ENCODE results near the gene DEFB127. TPM values are rescaled to one million over a fixed set of nuclear protein-coding genes. Genes with fewer than 3 reads are reported as not detected.
"Not testable (repeated sequence)": the region's sequence is repeated elsewhere in the genome, so short reads cannot be mapped to it uniquely, and the experiment has no call there.

The DEFB127 gene, protein sequence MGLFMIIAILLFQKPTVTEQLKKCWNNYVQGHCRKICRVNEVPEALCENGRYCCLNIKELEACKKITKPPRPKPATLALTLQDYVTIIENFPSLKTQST
- not detected for total RNA-seq

- DNase-seq (no peak), ATAC-seq (no peak)
- Mint-ChIP-seq H3K27ac (no peak within 1 kb of the TSS), H3K27me3 (ENCODE audit: low read depth) (peaks cover 26% of the 10 kb centered on the region), H3K36me3 (ENCODE audit: low read depth) (no peaks in the 10 kb centered on the region), H3K9me3 (ENCODE audit: insufficient read depth) (no peaks in the 10 kb centered on the region), H3K4me3 (no peak within 1 kb of the TSS), H3K4me1 (ENCODE audit: low read depth) (no peaks in the 10 kb centered on the region)
- POLR2A ChIA-PET: no interaction called here
- CTCF ChIA-PET: interaction anchor here (1.2 kb wide), 1 partner anchor 61 kb away, joined by 4 read pairs; no protein-coding TSS in a partner anchor
These were observed at the start of gene DEFB127 for GRCh38 chr20:157154-157553. Gene DEFB127 (plus strand): TSS chr20:157454. CDS start chr20:157545, 91 bp downstream.

DNA sequence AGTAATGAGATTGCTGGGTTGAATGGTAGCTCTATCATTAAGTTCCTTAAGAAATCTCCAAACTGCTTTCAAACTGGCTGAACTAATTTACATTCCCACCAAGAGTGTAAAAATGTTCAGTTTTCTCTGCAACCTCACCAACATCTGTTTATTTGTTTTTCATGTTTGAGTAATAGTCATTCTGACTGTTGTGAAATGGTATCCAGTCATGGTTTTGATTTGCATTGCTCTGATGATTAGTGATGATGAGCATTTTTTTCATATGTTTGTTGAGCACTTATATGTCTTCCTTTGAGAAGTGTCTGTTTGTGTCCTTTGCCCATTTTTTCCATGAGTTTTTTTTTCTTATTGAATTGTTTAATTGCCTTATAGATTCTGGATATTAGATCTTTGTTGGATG is 44.9 kb upstream of the DEFB127 start:
- ATAC-seq (no peak), DNase-seq (no peak)
- H3K4me1 Mint-ChIP-seq (ENCODE audit: low read depth): no peaks in the 10 kb centered on the region
- H3K36me3 Mint-ChIP-seq (ENCODE audit: low read depth): no peaks in the 10 kb centered on the region
- CTCF ChIA-PET: no interaction called here
- no peak overlapping the region for H3K27ac Mint-ChIP-seq
- no peaks in the 10 kb centered on the region for H3K9me3 Mint-ChIP-seq (ENCODE audit: insufficient read depth)
- peaks cover 24% of the 10 kb centered on the region for H3K27me3 Mint-ChIP-seq (ENCODE audit: low read depth)
- POLR2A ChIA-PET: no interaction called here
- no peak overlapping the region for H3K4me3 Mint-ChIP-seq

GRCh38 chr20:117518-117917 is 39.7 kb upstream of the DEFB127 start:
- ATAC-seq: no peak
- H3K27me3 Mint-ChIP-seq (ENCODE audit: low read depth): peaks cover 29% of the 10 kb centered on the region
- H3K4me3 Mint-ChIP-seq: no peak overlapping the region
- H3K4me1 Mint-ChIP-seq (ENCODE audit: low read depth): no peaks in the 10 kb centered on the region
- POLR2A ChIA-PET: no interaction called here
- no peak for DNase-seq
- no peak overlapping the region for H3K27ac Mint-ChIP-seq
- H3K36me3 Mint-ChIP-seq (ENCODE audit: low read depth): no peaks in the 10 kb centered on the region
- CTCF ChIA-PET: interaction anchor here (1.2 kb wide), 1 partner anchor 149 kb away, joined by 3 read pairs; no protein-coding TSS in a partner anchor
- no peaks in the 10 kb centered on the region for H3K9me3 Mint-ChIP-seq (ENCODE audit: insufficient read depth)

DNA sequence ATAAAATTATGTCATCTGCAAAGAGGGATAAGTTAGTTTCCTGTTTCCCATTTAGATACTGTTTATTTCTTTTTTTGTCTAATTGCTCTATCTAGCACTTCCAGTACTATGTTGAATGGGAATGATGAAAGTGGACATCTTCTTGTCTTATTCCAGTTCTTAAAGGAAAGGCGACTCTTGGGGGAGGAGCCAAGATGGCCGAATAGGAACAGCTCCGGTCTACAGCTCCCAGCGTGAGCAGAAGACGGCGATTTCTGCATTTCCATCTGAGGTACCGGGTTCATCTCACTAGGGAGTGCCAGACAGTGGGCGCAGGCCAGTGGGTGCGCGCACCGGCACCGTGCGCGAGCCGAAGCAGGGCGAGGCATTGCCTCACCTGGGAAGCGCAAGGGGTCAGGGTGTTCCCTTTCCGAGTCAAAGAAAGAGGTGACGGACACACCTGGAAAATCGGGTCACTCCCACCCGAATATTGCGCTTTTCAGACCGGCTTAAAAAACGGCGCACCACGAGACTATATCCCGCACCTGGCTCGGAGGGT is 27.4 kb upstream of the DEFB127 start:
- H3K9me3 Mint-ChIP-seq (ENCODE audit: insufficient read depth); DNase-seq; CTCF ChIA-PET; H3K27ac Mint-ChIP-seq; H3K4me3 Mint-ChIP-seq; POLR2A ChIA-PET; H3K36me3 Mint-ChIP-seq (ENCODE audit: low read depth); H3K4me1 Mint-ChIP-seq (ENCODE audit: low read depth); ATAC-seq: not testable (repeated sequence)
- peaks cover 14% of the 10 kb centered on the region for H3K27me3 Mint-ChIP-seq (ENCODE audit: low read depth)

- H3K36me3 Mint-ChIP-seq (ENCODE audit: low read depth): no peaks in the 10 kb centered on the region
- H3K4me3 Mint-ChIP-seq: no peak overlapping the region
- no peak for ATAC-seq
- DNase-seq: peak; percentile 26
- H3K4me1 Mint-ChIP-seq (ENCODE audit: low read depth): no peaks in the 10 kb centered on the region
- H3K27me3 Mint-ChIP-seq (ENCODE audit: low read depth): peaks cover 23% of the 10 kb centered on the region
- POLR2A ChIA-PET: no interaction called here
- H3K9me3 Mint-ChIP-seq (ENCODE audit: insufficient read depth): peaks cover 3% of the 10 kb centered on the region
- H3K27ac Mint-ChIP-seq: no peak overlapping the region
- CTCF ChIA-PET: interaction anchor here (0.9 to 1.3 kb wide), 3 partner anchors 15 to 193 kb away, joined by 3 to 5 read pairs (median 3); no protein-coding TSS in a partner anchor
These were observed 19.4 kb upstream of the DEFB127 start for GRCh38 chr20:137668-138490.

- no peak for DNase-seq
- peaks cover 41% of the 10 kb centered on the region for H3K27me3 Mint-ChIP-seq (ENCODE audit: low read depth)
- no peak for ATAC-seq
- ChIA-PET POLR2A (no interaction called here), CTCF (no interaction called here)
- H3K9me3 Mint-ChIP-seq (ENCODE audit: insufficient read depth): no peaks in the 10 kb centered on the region
- no peak within 1 kb of the TSS for H3K27ac Mint-ChIP-seq
- H3K4me3 Mint-ChIP-seq: no peak within 1 kb of the TSS
- H3K36me3 Mint-ChIP-seq (ENCODE audit: low read depth): no peaks in the 10 kb centered on the region
- no peaks in the 10 kb centered on the region for H3K4me1 Mint-ChIP-seq (ENCODE audit: low read depth)
These were observed 15.0 kb upstream of the DEFB127 start, which contains the start of gene DEFB126 for GRCh38 chr20:142290-142689. Gene DEFB126 (plus strand): TSS chr20:142590. CDS start chr20:142629, 39 bp downstream.

- no peak for ATAC-seq
- Mint-ChIP-seq H3K27ac (no peak overlapping the region), H3K9me3 (ENCODE audit: insufficient read depth) (no peaks in the 10 kb centered on the region), H3K36me3 (ENCODE audit: low read depth) (no peaks in the 10 kb centered on the region), H3K27me3 (ENCODE audit: low read depth) (peaks cover 29% of the 10 kb centered on the region), H3K4me1 (ENCODE audit: low read depth) (no peaks in the 10 kb centered on the region), H3K4me3 (no peak overlapping the region)
- no peak for DNase-seq
- ChIA-PET POLR2A (no interaction called here), CTCF (no interaction called here)
These were observed 11.4 kb upstream of the DEFB127 start for GRCh38 chr20:145877-146276.

DNA sequence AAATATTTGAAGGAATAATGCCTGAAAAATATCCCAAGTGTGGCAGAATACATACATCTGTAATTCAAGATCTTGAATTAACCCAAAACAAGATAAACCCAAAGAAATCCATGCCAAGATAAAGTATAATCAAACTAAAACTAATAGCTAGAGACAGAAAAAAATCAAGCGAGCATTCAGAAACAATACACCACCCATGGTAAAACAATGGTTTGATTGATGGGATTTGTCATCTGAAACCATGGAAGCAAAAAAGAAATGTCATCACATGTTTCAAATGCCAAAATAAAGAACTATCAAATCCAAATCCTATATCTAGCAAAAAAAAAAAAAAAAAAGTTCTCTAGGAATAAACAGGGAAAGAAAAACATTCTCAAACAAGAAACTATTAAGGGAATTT is 5.1 kb upstream of the DEFB127 start:
- no peaks in the 10 kb centered on the region for H3K4me1 Mint-ChIP-seq (ENCODE audit: low read depth)
- H3K9me3 Mint-ChIP-seq (ENCODE audit: insufficient read depth): no peaks in the 10 kb centered on the region
- no peak overlapping the region for H3K27ac Mint-ChIP-seq
- ATAC-seq: no peak
- peaks cover 16% of the 10 kb centered on the region for H3K27me3 Mint-ChIP-seq (ENCODE audit: low read depth)
- no peak overlapping the region for H3K4me3 Mint-ChIP-seq
- POLR2A ChIA-PET: no interaction called here
- CTCF ChIA-PET: no interaction called here
- no peaks in the 10 kb centered on the region for H3K36me3 Mint-ChIP-seq (ENCODE audit: low read depth)
- no peak for DNase-seq

DNA sequence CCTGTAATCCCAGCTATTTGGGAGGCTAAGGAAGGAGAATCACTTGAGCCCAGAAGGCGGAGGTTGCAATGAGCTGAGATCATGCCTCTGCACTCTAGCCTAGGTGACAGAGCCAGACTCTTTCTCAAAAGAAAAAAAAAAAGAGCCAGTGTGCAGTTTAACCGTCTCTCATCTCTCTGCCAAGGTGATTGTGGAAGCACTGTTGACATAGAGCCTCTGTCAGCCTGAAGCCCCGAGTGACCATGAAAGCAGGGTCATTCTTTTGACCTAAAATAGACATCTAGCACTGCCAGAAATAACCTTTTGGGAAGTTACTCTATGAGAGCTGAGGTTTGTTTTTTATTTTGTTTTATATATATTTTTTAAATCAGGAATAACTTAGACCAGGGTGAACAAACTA is 7.4 kb downstream of the DEFB127 start:
- Mint-ChIP-seq H3K36me3 (ENCODE audit: low read depth) (no peaks in the 10 kb centered on the region), H3K27me3 (ENCODE audit: low read depth) (peaks cover 23% of the 10 kb centered on the region), H3K27ac (no peak overlapping the region), H3K4me1 (ENCODE audit: low read depth) (no peaks in the 10 kb centered on the region), H3K4me3 (no peak overlapping the region), H3K9me3 (ENCODE audit: insufficient read depth) (no peaks in the 10 kb centered on the region)
- ATAC-seq (no peak), DNase-seq (no peak)
- CTCF ChIA-PET: no interaction called here
- POLR2A ChIA-PET: no interaction called here

- H3K36me3 Mint-ChIP-seq (ENCODE audit: low read depth): no peaks in the 10 kb centered on the region
- CTCF ChIA-PET: no interaction called here
- ATAC-seq: no peak
These were observed 11.6 kb downstream of the DEFB127 start for GRCh38 chr20:168876-169275.

GRCh38 chr20:184288-184687 is 27.0 kb downstream of the DEFB127 start:
- H3K4me3 Mint-ChIP-seq: no peak overlapping the region
- peaks cover 10% of the 10 kb centered on the region for H3K36me3 Mint-ChIP-seq (ENCODE audit: low read depth)
- peaks cover 14% of the 10 kb centered on the region for H3K4me1 Mint-ChIP-seq (ENCODE audit: low read depth)
- peaks cover 58% of the 10 kb centered on the region for H3K27me3 Mint-ChIP-seq (ENCODE audit: low read depth)
- CTCF ChIA-PET: no interaction called here
- no peak for ATAC-seq
- no peak overlapping the region for H3K27ac Mint-ChIP-seq
- DNase-seq: no peak
- H3K9me3 Mint-ChIP-seq (ENCODE audit: insufficient read depth): peaks cover 17% of the 10 kb centered on the region
- POLR2A ChIA-PET: no interaction called here

More at GRCh38 chr20:168876-169275, 11.6 kb downstream of the DEFB127 start:
- Mint-ChIP-seq H3K27ac (no peak overlapping the region), H3K4me1 (ENCODE audit: low read depth) (no peaks in the 10 kb centered on the region), H3K9me3 (ENCODE audit: insufficient read depth) (no peaks in the 10 kb centered on the region), H3K27me3 (ENCODE audit: low read depth) (peaks cover 20% of the 10 kb centered on the region), H3K4me3 (no peak overlapping the region)
- DNase-seq: no peak
- POLR2A ChIA-PET: no interaction called here

- Mint-ChIP-seq H3K4me3 (no peak overlapping the region), H3K27me3 (ENCODE audit: low read depth) (peaks cover 60% of the 10 kb centered on the region), H3K36me3 (ENCODE audit: low read depth) (peaks cover 10% of the 10 kb centered on the region), H3K27ac (no peak overlapping the region), H3K4me1 (ENCODE audit: low read depth) (peaks cover 14% of the 10 kb centered on the region), H3K9me3 (ENCODE audit: insufficient read depth) (peaks cover 17% of the 10 kb centered on the region)
- no peak for DNase-seq
- ChIA-PET POLR2A (no interaction called here), CTCF (no interaction called here)
- ATAC-seq: no peak
These were observed 30.5 kb downstream of the DEFB127 start for GRCh38 chr20:187733-188132.

Data from activated CD8-positive, alpha-beta T cell treated with anti-CD3 and anti-CD28 coated beads, Interleukin-2, amount 10 ng/mL, durations not matched to agents 7 days and 5 days (primary cell).